ENCODE results near the gene BAIAP2.

Gene BAIAP2

GRCh38 chr17:81121841-81122733 is 87.1 kb downstream of the BAIAP2 start:
- Histone ChIP-seq H2AFZ (ENCODE audit: low read length) (no peak overlapping the region), H3K27me3 (ENCODE audit: insufficient read depth, low read length, poor library complexity, severe bottlenecking) (no peaks in the 10 kb centered on the region), H3K9me2 (replicated peaks; ENCODE audit: low read depth, low read length) (no peaks in the 10 kb centered on the region), H3K4me3 (ENCODE audit: low read length, poor library complexity, severe bottlenecking) (no peak overlapping the region), H4K20me1 (ENCODE audit: insufficient read depth, low read length, poor library complexity, severe bottlenecking) (no peaks in the 10 kb centered on the region), H3K9ac (ENCODE audit: low read depth, low read length, poor library complexity, severe bottlenecking) (no peak overlapping the region), H3F3A (ENCODE audit: low read depth) (no peaks in the 10 kb centered on the region), H3K4me2 (ENCODE audit: low read depth, low read length, poor library complexity, severe bottlenecking) (no peak overlapping the region), H3K9me3 (ENCODE audit: insufficient read depth, low read depth, low read length) (no peaks in the 10 kb centered on the region), H3K36me3 (ENCODE audit: insufficient read depth, low read length) (no peaks in the 10 kb centered on the region), H3K4me1 (ENCODE audit: insufficient read depth, low read length, poor library complexity, severe bottlenecking) (no peaks in the 10 kb centered on the region), H3K79me2 (ENCODE audit: insufficient read depth, low read length) (no peaks in the 10 kb centered on the region)
- TF ChIP-seq EZH2phosphoT487 (IDR thresholded peaks at IDR 0.05; ENCODE audit: borderline replicate concordance) (no peak), CTCF (conservative IDR thresholded peaks at IDR 0.05; ENCODE audit: low read length) (no peak)

- H3K4me1 ChIP-seq (ENCODE audit: insufficient read depth, low read length, poor library complexity, severe bottlenecking) = no peaks in the 10 kb centered on the region
- H3K9me2 ChIP-seq (replicated peaks; ENCODE audit: low read depth, low read length) = no peaks in the 10 kb centered on the region
- H4K20me1 ChIP-seq (ENCODE audit: insufficient read depth, low read length, poor library complexity, severe bottlenecking) = no peaks in the 10 kb centered on the region
- H3K9me3 ChIP-seq (ENCODE audit: insufficient read depth, low read depth, low read length) = no peaks in the 10 kb centered on the region
- H3K4me2 ChIP-seq (ENCODE audit: low read depth, low read length, poor library complexity, severe bottlenecking) = no peak overlapping the region
- no peaks in the 10 kb centered on the region for H3K79me2 ChIP-seq (ENCODE audit: insufficient read depth, low read length)
- TF ChIP-seq EZH2phosphoT487 (IDR thresholded peaks at IDR 0.05; ENCODE audit: borderline replicate concordance) = no peak
- TF ChIP-seq CTCF (conservative IDR thresholded peaks at IDR 0.05; ENCODE audit: low read length) = no peak
- no peak overlapping the region for H3K4me3 ChIP-seq (ENCODE audit: low read length, poor library complexity, severe bottlenecking)
- H3K9ac ChIP-seq (ENCODE audit: low read depth, low read length, poor library complexity, severe bottlenecking) = no peak overlapping the region
- H3K27me3 ChIP-seq (ENCODE audit: insufficient read depth, low read length, poor library complexity, severe bottlenecking) = no peaks in the 10 kb centered on the region
- H3F3A ChIP-seq (ENCODE audit: low read depth) = no peaks in the 10 kb centered on the region
- H3K36me3 ChIP-seq (ENCODE audit: insufficient read depth, low read length) = no peaks in the 10 kb centered on the region
- H2AFZ ChIP-seq (ENCODE audit: low read length) = no peak overlapping the region
Observed at GRCh38 chr17:81123052-81124048, 88.4 kb downstream of the BAIAP2 start.

- Histone ChIP-seq H3K27me3 (ENCODE audit: insufficient read depth, low read length, poor library complexity, severe bottlenecking) (no peaks in the 10 kb centered on the region), H3F3A (ENCODE audit: low read depth) (no peaks in the 10 kb centered on the region), H3K4me3 (ENCODE audit: low read length, poor library complexity, severe bottlenecking) (no peak overlapping the region), H3K36me3 (ENCODE audit: insufficient read depth, low read length) (no peaks in the 10 kb centered on the region), H3K4me1 (ENCODE audit: insufficient read depth, low read length, poor library complexity, severe bottlenecking) (no peaks in the 10 kb centered on the region), H3K9me3 (ENCODE audit: insufficient read depth, low read depth, low read length) (no peaks in the 10 kb centered on the region), H3K79me2 (ENCODE audit: insufficient read depth, low read length) (no peaks in the 10 kb centered on the region), H4K20me1 (ENCODE audit: insufficient read depth, low read length, poor library complexity, severe bottlenecking) (no peaks in the 10 kb centered on the region), H3K9ac (ENCODE audit: low read depth, low read length, poor library complexity, severe bottlenecking) (no peak overlapping the region), H3K4me2 (ENCODE audit: low read depth, low read length, poor library complexity, severe bottlenecking) (no peak overlapping the region), H2AFZ (ENCODE audit: low read length) (no peak overlapping the region), H3K9me2 (replicated peaks; ENCODE audit: low read depth, low read length) (no peaks in the 10 kb centered on the region)
- TF ChIP-seq CTCF (conservative IDR thresholded peaks at IDR 0.05; ENCODE audit: low read length) (no peak), EZH2phosphoT487 (IDR thresholded peaks at IDR 0.05; ENCODE audit: borderline replicate concordance) (no peak)
Observed at GRCh38 chr17:81124377-81124776, 89.4 kb downstream of the BAIAP2 start.

All from Loucy (cell line).